Ishikawa (cell line): ENCODE measurements around the gene KLK15.

Source experiments
- CEBPB ChIP-seq: IDR thresholded peaks from 2 replicates; pipeline ENCODE4 v1.6.1; 2012
- EGR1 ChIP-seq: IDR thresholded peaks from 2 replicates; pipeline ENCODE4 v1.6.1; 2012
- EP300 ChIP-seq: IDR thresholded peaks from 2 replicates; pipeline ENCODE4 v1.6.1; 2012; ENCODE audit warnings: borderline replicate concordance
- MAX ChIP-seq: IDR thresholded peaks from 2 replicates; pipeline ENCODE4 v1.6.1; 2012
- TAF1 ChIP-seq: IDR thresholded peaks from 2 replicates; pipeline ENCODE4 v1.6.1; 2012; ENCODE audit warnings: low read depth, mild to moderate bottlenecking
- TCF12 ChIP-seq: IDR thresholded peaks from 2 replicates; pipeline ENCODE4 v1.6.1; 2012; ENCODE audit warnings: low read depth
- TEAD4 ChIP-seq: IDR thresholded peaks from 2 replicates; pipeline ENCODE4 v1.6.1; 2012
- TF ChIP-seq, protein P1 (sequence below): IDR thresholded peaks from 2 replicates; pipeline ENCODE4 v1.6.1; 2012

DNA sequence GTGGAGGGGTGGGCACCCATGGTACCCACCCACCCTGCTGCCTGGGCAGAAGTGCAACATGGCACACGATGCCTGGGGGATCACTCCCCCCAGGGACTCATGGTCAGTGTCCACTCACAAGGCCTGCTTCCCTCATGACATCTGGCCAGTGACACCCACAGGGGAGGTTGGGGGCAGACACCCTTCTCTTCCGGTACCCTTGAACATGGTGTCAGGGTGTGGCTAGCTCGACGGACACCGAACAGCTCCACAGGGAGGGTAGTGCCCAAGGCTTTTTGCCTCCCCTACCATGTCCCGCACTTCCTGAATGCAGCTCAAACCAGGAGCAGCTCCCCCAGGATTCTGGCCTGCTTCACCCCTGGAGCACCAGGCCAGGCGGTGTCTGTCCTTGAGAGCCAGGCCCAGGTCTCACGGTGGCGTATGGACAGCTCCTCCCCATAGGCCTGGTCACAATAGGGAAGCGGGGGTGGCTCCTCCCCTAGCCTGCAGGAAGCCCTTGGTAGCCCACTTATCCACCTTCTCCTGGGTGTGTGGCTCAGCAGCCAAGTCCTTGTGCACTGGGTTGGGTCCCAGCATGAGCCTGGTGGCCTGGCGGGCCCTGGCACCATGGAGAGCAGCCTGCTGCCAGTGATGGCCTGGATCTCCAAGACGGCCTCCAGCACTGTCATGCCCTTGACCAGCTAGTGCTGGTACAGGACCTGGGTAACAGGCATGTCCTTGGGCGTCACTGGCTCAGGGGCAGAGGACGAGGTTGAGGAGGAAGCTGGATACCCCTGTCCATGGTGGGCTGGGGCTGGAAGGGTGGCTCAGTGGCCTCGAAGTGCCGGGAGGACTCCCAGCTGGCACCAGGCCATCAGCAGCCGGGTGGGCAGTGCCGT lies 35.4 kb downstream of the KLK15 start:
- no peak for TF ChIP-seq CEBPB
- TF ChIP-seq EP300, result no peak
- TF ChIP-seq TCF12, result no peak
- no peak for TF ChIP-seq MAX
- no peak for TF ChIP-seq TAF1
- TF ChIP-seq, protein P1, sequence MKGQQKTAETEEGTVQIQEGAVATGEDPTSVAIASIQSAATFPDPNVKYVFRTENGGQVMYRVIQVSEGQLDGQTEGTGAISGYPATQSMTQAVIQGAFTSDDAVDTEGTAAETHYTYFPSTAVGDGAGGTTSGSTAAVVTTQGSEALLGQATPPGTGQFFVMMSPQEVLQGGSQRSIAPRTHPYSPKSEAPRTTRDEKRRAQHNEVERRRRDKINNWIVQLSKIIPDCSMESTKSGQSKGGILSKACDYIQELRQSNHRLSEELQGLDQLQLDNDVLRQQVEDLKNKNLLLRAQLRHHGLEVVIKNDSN, result no peak
- no peak for TF ChIP-seq TEAD4
- TF ChIP-seq EGR1, result no peak
